Measurements from ENCODE around the gene CYP3A7. TPM values are rescaled to one million over a fixed set of nuclear protein-coding genes. Genes with fewer than 3 reads are reported as not detected.

The CYP3A7 gene
- total RNA-seq, 1 experiment from 2014 or later, result not detected

DNA sequence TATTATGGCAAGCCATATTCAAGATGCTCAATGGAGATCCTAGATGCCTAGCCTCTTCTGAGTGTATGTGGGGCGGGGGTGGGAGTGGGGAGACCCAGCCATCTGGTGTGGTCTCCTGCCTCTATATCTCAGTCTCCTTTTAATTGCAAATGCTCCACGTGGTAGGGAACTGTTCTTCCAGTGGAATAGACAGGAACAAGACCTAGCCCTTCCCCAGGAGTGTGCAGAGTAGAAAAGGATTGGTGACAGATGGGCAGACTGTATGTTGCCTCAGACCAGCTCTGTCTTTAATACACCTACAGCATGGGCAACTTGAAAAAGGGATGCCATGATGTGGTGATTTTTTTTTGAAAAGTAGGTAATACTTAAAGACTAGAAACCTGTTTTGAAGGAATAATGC lies 67.8 kb downstream of the CYP3A7 start:
- DNase-seq (ENCODE audit: low spot score) (no peak), ATAC-seq (no peak)
- Mint-ChIP-seq H3K27ac (no peak overlapping the region), H3K4me3 (no peak overlapping the region), H3K36me3 (no peaks in the 10 kb centered on the region), H3K27me3 (ENCODE audit: low read depth) (no peaks in the 10 kb centered on the region), H3K4me1 (no peaks in the 10 kb centered on the region), H3K9me3 (no peaks in the 10 kb centered on the region)
- CTCF ChIA-PET, result no interaction called here
- TF ChIP-seq, protein P1, sequence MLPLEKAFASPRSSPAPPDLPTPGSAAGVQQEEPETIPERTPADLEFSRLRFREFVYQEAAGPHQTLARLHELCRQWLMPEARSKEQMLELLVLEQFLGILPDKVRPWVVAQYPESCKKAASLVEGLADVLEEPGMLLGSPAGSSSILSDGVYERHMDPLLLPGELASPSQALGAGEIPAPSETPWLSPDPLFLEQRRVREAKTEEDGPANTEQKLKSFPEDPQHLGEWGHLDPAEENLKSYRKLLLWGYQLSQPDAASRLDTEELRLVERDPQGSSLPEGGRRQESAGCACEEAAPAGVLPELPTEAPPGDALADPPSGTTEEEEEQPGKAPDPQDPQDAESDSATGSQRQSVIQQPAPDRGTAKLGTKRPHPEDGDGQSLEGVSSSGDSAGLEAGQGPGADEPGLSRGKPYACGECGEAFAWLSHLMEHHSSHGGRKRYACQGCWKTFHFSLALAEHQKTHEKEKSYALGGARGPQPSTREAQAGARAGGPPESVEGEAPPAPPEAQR (CRISPR knock-in tag; IDR thresholded peaks at IDR 0.05), result no peak
- POLR2A ChIA-PET, result no interaction called here

DNA sequence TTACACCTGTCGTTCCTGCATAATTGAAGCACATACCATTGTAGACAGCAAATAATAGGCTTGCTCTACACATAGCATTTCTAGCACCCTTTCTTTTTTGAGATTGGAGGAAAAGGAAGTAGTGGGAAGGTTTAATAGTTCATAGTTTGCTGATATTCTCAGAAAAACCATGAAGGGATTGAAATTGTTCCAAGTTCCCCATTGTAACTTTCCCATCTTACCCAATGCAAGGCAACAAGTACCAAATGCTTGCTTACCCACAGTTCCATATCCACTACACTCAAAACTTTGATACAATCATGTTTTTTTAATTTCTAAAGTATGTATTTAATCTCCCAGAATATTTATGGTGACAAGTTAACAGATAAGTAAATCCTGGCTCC lies 69.0 kb downstream of the CYP3A7 start:
- ChIA-PET CTCF (no interaction called here), POLR2A (no interaction called here)
- Mint-ChIP-seq H3K27me3 (ENCODE audit: low read depth) (no peaks in the 10 kb centered on the region), H3K9me3 (peaks cover 3% of the 10 kb centered on the region; the same call in 1 of the 2 replicates), H3K4me3 (no peak overlapping the region), H3K27ac (no peak overlapping the region; the same call in 1 of the 2 replicates), H3K4me1 (no peaks in the 10 kb centered on the region), H3K36me3 (peaks cover 4% of the 10 kb centered on the region)
- TF ChIP-seq ETV6 (CRISPR knock-in tag; IDR thresholded peaks at IDR 0.05) (no peak), FOXK1 (CRISPR knock-in tag; IDR thresholded peaks at IDR 0.05) (no peak), ZNF671 (CRISPR knock-in tag; IDR thresholded peaks at IDR 0.05) (no peak), SP1 (CRISPR knock-in tag; conservative IDR thresholded peaks at IDR 0.05) (no peak)
- TF ChIP-seq, protein P2, sequence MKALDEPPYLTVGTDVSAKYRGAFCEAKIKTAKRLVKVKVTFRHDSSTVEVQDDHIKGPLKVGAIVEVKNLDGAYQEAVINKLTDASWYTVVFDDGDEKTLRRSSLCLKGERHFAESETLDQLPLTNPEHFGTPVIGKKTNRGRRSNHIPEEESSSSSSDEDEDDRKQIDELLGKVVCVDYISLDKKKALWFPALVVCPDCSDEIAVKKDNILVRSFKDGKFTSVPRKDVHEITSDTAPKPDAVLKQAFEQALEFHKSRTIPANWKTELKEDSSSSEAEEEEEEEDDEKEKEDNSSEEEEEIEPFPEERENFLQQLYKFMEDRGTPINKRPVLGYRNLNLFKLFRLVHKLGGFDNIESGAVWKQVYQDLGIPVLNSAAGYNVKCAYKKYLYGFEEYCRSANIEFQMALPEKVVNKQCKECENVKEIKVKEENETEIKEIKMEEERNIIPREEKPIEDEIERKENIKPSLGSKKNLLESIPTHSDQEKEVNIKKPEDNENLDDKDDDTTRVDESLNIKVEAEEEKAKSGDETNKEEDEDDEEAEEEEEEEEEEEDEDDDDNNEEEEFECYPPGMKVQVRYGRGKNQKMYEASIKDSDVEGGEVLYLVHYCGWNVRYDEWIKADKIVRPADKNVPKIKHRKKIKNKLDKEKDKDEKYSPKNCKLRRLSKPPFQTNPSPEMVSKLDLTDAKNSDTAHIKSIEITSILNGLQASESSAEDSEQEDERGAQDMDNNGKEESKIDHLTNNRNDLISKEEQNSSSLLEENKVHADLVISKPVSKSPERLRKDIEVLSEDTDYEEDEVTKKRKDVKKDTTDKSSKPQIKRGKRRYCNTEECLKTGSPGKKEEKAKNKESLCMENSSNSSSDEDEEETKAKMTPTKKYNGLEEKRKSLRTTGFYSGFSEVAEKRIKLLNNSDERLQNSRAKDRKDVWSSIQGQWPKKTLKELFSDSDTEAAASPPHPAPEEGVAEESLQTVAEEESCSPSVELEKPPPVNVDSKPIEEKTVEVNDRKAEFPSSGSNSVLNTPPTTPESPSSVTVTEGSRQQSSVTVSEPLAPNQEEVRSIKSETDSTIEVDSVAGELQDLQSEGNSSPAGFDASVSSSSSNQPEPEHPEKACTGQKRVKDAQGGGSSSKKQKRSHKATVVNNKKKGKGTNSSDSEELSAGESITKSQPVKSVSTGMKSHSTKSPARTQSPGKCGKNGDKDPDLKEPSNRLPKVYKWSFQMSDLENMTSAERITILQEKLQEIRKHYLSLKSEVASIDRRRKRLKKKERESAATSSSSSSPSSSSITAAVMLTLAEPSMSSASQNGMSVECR (CRISPR knock-in tag; IDR thresholded peaks at IDR 0.05; ENCODE audit: borderline replicate concordance), result no peak
- TF ChIP-seq, protein P3, sequence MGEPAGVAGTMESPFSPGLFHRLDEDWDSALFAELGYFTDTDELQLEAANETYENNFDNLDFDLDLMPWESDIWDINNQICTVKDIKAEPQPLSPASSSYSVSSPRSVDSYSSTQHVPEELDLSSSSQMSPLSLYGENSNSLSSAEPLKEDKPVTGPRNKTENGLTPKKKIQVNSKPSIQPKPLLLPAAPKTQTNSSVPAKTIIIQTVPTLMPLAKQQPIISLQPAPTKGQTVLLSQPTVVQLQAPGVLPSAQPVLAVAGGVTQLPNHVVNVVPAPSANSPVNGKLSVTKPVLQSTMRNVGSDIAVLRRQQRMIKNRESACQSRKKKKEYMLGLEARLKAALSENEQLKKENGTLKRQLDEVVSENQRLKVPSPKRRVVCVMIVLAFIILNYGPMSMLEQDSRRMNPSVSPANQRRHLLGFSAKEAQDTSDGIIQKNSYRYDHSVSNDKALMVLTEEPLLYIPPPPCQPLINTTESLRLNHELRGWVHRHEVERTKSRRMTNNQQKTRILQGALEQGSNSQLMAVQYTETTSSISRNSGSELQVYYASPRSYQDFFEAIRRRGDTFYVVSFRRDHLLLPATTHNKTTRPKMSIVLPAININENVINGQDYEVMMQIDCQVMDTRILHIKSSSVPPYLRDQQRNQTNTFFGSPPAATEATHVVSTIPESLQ (CRISPR knock-in tag; IDR thresholded peaks at IDR 0.05), result no peak
- TF ChIP-seq, protein P4, sequence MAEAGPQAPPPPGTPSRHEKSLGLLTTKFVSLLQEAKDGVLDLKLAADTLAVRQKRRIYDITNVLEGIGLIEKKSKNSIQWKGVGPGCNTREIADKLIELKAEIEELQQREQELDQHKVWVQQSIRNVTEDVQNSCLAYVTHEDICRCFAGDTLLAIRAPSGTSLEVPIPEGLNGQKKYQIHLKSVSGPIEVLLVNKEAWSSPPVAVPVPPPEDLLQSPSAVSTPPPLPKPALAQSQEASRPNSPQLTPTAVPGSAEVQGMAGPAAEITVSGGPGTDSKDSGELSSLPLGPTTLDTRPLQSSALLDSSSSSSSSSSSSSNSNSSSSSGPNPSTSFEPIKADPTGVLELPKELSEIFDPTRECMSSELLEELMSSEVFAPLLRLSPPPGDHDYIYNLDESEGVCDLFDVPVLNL (CRISPR knock-in tag; IDR thresholded peaks at IDR 0.05; ENCODE audit: borderline replicate concordance, low read depth), result no peak
- no peak for DNase-seq (ENCODE audit: low spot score)
- no peak for ATAC-seq

DNA sequence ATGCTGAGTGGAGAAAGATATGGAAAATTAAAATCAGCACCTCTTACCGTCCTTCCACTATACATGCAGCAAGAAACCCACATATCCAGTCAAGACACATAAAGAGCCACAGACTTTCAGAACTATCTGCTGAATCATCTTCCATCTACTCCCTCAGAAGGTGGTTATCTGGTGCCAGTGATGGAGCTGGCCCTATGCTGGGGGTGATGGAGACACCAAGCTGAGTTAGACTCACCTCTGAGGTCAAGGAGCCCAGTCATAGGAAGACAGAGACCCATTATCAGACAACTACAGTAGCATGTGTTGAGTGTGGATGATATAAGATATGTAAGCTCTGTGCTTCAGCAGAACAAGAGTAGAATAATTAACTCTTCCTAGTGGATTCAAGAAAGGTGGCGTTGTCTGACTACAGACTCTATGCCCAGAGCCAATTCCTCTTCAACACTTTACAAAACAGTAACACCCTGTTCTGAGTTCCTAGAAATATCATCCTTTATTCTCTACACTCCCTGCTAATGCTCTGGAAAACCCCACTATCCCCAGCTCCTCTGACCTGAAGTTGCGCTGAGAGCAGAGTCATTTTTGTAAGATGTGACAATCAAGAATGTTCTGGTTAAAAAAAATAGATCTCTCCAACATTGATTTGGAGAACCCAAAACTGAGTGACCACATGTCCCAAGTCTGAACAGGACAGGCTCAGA lies 69.5 kb downstream of the CYP3A7 start:
- H3K36me3 Mint-ChIP-seq, result peaks cover 8% of the 10 kb centered on the region
- no peak overlapping the region for H3K4me3 Mint-ChIP-seq
- H3K4me1 Mint-ChIP-seq, result no peaks in the 10 kb centered on the region
- POLR2A ChIA-PET, result no interaction called here
- H3K27ac Mint-ChIP-seq, result no peak overlapping the region
- H3K27me3 Mint-ChIP-seq (ENCODE audit: low read depth), result no peaks in the 10 kb centered on the region
- CTCF ChIA-PET, result no interaction called here
- H3K9me3 Mint-ChIP-seq, result peaks cover 7% of the 10 kb centered on the region
- DNase-seq (ENCODE audit: low spot score), result no peak
- ATAC-seq, result no peak
- TF ChIP-seq, protein P5, sequence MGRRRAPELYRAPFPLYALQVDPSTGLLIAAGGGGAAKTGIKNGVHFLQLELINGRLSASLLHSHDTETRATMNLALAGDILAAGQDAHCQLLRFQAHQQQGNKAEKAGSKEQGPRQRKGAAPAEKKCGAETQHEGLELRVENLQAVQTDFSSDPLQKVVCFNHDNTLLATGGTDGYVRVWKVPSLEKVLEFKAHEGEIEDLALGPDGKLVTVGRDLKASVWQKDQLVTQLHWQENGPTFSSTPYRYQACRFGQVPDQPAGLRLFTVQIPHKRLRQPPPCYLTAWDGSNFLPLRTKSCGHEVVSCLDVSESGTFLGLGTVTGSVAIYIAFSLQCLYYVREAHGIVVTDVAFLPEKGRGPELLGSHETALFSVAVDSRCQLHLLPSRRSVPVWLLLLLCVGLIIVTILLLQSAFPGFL (CRISPR knock-in tag; IDR thresholded peaks at IDR 0.05; ENCODE audit: borderline replicate concordance), result no peak
- TF ChIP-seq ELF4 (CRISPR knock-in tag; IDR thresholded peaks at IDR 0.05; ENCODE audit: low read depth), result no peak
- TF ChIP-seq CREM (CRISPR knock-in tag; IDR thresholded peaks at IDR 0.05), result no peak
- TF ChIP-seq, protein P6, sequence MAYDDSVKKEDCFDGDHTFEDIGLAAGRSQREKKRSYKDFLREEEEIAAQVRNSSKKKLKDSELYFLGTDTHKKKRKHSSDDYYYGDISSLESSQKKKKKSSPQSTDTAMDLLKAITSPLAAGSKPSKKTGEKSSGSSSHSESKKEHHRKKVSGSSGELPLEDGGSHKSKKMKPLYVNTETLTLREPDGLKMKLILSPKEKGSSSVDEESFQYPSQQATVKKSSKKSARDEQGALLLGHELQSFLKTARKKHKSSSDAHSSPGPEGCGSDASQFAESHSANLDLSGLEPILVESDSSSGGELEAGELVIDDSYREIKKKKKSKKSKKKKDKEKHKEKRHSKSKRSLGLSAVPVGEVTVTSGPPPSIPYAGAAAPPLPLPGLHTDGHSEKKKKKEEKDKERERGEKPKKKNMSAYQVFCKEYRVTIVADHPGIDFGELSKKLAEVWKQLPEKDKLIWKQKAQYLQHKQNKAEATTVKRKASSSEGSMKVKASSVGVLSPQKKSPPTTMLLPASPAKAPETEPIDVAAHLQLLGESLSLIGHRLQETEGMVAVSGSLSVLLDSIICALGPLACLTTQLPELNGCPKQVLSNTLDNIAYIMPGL (CRISPR knock-in tag; IDR thresholded peaks at IDR 0.05), result no peak
- TF ChIP-seq, protein P7, sequence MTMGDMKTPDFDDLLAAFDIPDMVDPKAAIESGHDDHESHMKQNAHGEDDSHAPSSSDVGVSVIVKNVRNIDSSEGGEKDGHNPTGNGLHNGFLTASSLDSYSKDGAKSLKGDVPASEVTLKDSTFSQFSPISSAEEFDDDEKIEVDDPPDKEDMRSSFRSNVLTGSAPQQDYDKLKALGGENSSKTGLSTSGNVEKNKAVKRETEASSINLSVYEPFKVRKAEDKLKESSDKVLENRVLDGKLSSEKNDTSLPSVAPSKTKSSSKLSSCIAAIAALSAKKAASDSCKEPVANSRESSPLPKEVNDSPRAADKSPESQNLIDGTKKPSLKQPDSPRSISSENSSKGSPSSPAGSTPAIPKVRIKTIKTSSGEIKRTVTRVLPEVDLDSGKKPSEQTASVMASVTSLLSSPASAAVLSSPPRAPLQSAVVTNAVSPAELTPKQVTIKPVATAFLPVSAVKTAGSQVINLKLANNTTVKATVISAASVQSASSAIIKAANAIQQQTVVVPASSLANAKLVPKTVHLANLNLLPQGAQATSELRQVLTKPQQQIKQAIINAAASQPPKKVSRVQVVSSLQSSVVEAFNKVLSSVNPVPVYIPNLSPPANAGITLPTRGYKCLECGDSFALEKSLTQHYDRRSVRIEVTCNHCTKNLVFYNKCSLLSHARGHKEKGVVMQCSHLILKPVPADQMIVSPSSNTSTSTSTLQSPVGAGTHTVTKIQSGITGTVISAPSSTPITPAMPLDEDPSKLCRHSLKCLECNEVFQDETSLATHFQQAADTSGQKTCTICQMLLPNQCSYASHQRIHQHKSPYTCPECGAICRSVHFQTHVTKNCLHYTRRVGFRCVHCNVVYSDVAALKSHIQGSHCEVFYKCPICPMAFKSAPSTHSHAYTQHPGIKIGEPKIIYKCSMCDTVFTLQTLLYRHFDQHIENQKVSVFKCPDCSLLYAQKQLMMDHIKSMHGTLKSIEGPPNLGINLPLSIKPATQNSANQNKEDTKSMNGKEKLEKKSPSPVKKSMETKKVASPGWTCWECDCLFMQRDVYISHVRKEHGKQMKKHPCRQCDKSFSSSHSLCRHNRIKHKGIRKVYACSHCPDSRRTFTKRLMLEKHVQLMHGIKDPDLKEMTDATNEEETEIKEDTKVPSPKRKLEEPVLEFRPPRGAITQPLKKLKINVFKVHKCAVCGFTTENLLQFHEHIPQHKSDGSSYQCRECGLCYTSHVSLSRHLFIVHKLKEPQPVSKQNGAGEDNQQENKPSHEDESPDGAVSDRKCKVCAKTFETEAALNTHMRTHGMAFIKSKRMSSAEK (CRISPR knock-in tag; IDR thresholded peaks at IDR 0.05; ENCODE audit: borderline replicate concordance), result no peak
- TF ChIP-seq TEAD1 (CRISPR knock-in tag; IDR thresholded peaks at IDR 0.05), result no peak

Data from WTC11 (cell line).